Stimulated activated CD8-positive, alpha-beta memory T cell treated with anti-CD3 and anti-CD28 coated beads, Interleukin-15, amount 100 ng/mL, for 48 hours (primary cell): Measurements from ENCODE around the gene MTRF1L.
A peak's percentile ranks its signal among the peaks of the same experiment; 100 is the strongest.
"Not testable (repeated sequence)": the region's sequence is repeated elsewhere in the genome, so short reads cannot be mapped to it uniquely, and the experiment has no call there.

Experiments
- DNase-seq, 2 donors: peaks; one replicate each; pipeline ENCODE4 v3.0.0-alpha.2; 2020; ENCODE audit warnings: low read depth in 2 of 2

Gene MTRF1L

GRCh38 chr6:153003366-153003690 is 819 bp upstream of the MTRF1L start:
- no peak for DNase-seq

DNA sequence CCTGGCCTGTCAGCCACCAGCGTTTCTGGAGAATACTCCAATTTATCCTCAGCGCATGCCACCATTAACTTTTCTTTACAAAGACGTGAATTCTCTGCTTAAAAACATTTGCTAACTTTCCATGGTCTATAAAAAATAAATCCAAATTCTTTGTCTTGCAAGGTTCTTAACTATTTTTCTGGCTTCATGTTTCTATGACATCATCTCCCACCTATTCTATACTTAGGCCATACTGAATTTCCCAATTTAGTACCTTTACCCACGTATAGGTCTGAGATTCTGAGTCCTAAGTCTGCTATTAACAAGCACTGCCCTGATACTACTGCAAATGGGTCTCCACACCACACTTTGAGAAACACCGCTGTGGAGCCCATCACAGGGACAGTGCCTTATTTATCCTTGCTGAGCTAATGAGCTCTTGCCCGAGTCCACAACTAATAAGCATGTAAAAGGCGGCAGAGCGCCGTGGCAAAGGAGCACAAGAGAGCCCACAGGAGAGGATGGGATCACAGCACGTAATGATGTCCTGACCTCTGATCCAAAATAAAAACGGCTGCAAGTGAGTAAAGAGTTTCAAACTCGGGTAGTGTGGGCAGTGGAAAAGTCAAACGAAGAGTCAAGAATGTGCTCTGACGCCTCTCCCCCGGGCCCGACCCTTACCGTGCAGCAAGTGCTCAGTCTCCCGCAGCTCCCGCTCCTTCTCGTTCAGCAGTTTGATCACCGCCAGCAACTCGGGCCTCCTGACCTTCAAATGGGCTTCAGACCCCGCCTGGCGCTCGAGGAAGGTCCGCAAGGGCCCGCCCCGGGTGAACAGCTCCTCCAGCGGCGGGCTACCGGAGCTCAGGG is 519 bp downstream of the MTRF1L start:
- DNase-seq: no peak

GRCh38 chr6:153000790-153001189 is 1.7 kb downstream of the MTRF1L start:
- not testable (repeated sequence) for DNase-seq

DNA sequence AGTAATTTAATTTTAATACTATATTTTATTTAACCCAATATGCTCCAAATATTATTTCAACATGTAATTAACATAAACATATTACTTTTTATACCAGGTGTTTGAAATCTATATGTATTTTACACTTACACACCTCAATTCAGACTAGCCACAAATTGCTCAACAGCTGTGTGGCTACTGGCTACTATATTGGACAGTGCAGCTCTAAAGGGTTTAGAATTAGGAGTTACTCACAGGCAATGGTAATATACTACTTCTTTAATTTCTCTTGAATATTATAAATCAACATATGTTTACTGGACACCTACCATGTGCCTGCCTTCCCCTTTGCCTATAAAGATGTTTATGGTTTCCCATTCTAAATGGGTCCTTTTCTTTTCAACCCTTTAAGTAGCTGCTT is 2.3 kb downstream of the MTRF1L start:
- DNase-seq: no peak

DNA sequence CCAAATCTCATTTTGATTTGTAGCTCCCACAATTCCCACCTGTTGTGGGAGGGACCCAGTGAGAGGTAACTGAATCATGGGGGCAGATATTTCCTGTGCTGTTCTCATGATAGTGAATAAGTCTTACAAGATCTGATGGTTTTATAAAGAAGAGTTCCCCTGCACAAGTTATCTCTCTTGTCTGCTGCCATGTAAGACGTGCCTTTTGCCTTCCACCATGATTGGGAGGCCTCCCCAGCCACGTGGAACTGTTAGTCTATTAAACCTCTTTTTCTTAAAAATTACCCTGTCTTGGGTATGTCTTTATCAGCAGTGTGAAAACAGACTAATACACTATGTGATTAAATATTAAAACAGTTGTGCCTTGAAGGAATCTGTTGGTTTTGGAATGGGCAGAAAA is 3.0 kb downstream of the MTRF1L start:
- not testable (repeated sequence) for DNase-seq

- DNase-seq: no peak
These were observed 8.7 kb downstream of the MTRF1L start for GRCh38 chr6:152993847-152994246.

DNA sequence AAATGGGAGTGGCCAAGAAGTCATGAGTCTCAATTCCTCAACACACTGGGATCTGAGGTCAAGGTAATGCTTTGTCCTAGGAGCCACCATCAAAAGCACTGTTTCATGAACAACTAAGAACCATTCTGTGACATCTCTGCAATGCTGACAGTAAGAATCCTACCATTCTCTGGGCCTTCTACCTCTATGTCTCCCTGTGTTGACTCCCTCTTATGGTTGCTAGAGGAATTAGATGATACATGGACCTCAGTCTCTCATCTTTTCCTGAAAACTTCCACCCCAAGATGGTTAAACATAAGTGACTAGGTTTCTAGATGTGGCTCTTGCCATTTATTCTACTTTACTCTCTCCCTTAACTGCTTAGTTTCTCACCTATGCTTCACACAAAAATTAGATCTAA is 9.1 kb downstream of the MTRF1L start:
- no peak for DNase-seq

GRCh38 chr6:152986978-152987377 is 15.5 kb downstream of the MTRF1L start:
- no peak for DNase-seq

DNA sequence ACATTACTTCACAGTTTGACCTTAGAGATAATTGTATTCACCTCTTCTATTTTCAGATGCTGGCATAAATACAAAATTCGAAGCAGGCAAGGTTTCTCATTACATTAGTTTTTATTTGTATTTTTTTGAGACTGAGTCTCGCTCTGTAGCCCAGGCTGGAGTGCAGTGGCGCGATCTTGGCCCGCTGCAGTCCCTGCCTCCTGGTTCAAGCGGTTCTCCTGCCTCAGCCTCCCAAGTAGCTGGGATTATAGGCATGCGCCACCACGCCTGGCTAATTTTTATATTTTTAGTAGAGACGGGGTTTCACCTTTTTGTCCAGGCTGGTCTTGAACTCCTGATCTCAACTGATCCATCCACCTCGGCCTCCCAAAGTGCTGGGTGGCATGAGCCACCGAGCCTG is 17.2 kb downstream of the MTRF1L start:
- not testable (repeated sequence) for DNase-seq

GRCh38 chr6:152984513-152984872 is 18.0 kb downstream of the MTRF1L start:
- DNase-seq: no peak

DNA sequence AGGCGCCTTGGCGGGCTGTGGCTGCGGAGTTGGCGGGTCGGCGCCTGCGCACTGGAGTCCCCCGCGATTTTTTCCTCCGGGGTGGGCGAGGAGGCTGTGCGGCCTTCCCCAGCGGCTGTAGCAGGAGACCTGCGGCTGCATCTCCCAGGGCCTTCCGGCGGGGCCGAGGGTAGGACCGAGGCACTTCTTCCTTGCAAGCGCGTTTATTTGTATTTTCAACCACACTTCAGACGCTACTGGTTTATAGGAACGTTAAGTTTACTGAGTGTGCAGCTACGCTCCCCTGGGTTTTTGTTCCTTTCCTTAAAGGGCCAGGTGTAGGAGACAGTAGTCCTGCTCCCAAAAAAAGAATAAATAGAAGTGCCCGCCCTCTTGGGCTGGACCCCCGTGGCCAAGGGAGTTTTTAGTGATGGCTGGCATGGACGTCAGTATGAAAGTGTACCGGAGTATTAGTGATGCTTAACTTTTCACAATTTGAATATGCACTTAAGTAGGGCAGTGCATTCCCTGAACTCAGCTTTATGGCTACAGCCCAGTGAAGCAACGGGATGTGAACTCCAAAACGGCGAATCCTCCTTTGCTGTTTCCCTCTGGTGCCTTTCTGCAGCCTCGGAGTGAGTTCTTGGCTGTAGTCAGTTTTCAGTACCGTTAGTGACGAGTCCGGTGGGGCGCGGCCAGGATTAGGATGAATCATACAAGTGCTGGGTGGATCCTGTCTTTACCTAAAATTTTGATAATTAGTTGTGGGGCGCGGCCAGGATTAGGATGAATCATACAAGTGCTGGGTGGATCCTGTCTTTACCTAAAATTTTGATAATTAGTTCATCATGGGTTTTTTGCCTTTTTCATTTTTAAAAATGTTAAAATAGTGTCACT is 18.6 kb downstream of the MTRF1L start:
- DNase-seq: peak; percentile 92 to 93

- DNase-seq: peak; percentile 97
These were observed 19.4 kb downstream of the MTRF1L start, which contains the start of gene FBXO5 for GRCh38 chr6:152982904-152983636. TSS of gene FBXO5 (minus strand) at chr6:152983041. CDS start at chr6:152982959, 82 bp downstream.

DNA sequence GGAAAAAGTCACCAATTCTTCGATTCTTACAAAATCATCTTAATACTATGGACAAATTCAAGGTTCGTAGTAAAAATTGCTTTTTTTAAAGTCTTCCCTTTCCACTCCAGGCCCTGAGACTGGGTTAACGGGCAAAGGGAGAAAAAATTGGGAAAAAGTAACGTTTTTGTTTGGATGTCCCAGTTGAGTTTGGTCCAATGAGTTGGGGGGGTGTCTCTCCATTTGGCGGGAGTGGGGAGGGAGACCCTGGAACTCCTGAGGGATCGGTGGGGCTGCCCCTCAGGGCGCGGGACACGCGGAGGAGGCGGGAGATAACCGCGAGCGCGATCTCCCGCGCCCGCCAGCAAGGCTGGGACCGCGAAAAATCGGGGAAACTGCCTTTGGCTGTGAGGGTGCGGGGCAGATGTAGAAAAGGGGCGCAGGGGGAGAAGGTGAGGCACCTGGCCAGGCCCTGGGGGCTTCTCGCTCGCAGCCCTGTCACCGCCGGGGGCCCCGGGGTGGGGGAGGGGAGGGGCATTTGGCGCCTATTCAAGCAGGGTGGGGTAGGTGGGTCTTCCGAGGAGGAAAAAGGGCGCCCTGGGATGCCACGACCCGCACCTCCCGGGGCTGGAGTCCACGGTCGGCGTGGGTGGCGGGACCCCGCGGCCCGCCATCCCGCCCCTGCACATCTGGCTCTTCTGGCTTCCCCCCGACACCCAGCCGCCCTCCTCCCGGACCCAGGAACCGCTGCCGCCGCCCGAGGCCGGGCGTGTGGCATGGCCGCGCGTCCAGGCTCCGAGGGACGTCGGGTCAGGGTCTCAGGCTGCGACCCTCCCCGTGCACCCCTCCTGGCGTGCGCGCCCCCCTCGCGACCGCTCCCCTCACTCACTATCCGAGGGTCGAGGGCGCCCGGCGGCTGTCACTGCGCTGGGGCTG is 20.3 kb downstream of the MTRF1L start:
- DNase-seq: no peak

- DNase-seq: no peak
These were observed 21.3 kb downstream of the MTRF1L start for GRCh38 chr6:152981219-152981618.

GRCh38 chr6:152980656-152981055 is 21.9 kb downstream of the MTRF1L start:
- no peak for DNase-seq

GRCh38 chr6:152979116-152979515 is 23.4 kb downstream of the MTRF1L start:
- DNase-seq: no peak

GRCh38 chr6:152978058-152978457 is 24.5 kb downstream of the MTRF1L start:
- DNase-seq: no peak

DNA sequence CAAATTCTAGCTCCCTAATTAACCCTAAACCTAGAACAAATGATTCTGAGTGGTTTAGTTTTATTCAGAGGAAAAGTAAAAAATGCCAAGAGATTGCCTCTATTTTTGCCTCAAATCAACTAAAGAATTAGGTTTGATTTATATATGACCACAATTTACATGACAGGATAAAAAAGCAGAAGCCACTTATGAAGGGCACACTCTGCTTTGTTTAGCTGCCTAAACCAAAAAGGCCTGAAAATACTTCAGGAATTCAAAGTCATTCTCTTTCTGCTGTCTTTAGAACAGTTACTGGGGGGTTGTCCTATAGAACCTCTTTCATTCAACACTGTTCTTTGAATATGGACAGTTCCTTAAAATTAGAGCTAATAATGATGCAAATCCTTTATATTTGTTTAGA is 25.0 kb downstream of the MTRF1L start:
- no peak for DNase-seq

GRCh38 chr6:152976749-152977148 is 25.8 kb downstream of the MTRF1L start:
- no peak for DNase-seq

GRCh38 chr6:152975204-152975915 is 27.1 kb downstream of the MTRF1L start:
- no peak for DNase-seq

- DNase-seq: no peak
These were observed 28.6 kb downstream of the MTRF1L start for GRCh38 chr6:152973916-152974315.
